Superior temporal gyrus (tissue), 1 donor: Measurements from ENCODE around the gene DRGX.

Experiments
- DNase-seq: peaks from one replicate; pipeline ENCODE4 v3.0.0-alpha.2; 2016; ENCODE audit errors: extremely low spot score

Gene DRGX

DNA sequence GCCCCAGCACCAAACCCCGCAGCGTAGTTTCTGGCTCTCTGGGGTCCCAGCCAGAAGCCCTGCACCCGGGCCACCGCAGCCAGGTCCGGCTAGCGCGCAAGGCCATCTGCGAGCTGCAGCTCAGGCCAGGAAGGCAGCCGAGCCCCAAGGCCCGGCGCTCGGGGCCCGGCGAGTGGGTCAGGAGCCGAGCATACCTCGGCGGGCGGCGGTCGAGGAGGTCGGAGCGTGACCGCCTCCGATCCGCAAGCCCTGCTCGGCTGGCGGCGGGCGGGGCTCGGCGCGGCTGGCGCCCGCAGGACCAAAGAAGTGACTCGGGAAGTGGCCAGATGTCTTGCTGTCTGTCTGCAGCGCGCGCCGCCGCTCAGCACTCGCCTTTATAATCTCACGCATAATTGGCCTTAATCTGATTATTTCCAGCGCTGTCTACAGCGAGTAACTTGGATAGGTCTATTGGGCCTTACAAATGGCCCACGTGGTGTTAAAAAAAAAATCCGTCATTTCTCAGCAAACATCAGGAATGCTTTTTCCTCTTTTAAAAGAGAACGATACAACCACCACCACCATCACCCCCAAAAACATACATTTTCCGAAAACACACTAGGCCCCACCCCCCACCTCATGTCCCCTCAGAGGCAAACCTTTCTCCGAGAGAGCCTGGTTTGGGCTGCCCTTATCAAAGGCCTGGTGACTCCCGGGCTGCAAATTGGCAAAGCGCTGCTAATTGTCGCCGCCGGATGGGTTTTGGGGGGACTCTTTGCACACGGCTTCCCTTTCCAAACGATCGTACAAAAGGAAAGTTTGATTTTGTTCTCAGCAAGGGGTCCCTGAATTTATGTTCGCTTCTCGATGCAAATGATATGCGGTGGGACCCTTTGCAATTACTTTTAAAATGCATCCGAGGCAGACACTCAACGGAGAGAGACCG, at the start of gene DRGX:
Gene DRGX (minus strand): TSS at position 349 of the 925 bp plus-strand sequence. CDS start 649 bp downstream, outside the sequence.
- DNase-seq: no peak

DNA sequence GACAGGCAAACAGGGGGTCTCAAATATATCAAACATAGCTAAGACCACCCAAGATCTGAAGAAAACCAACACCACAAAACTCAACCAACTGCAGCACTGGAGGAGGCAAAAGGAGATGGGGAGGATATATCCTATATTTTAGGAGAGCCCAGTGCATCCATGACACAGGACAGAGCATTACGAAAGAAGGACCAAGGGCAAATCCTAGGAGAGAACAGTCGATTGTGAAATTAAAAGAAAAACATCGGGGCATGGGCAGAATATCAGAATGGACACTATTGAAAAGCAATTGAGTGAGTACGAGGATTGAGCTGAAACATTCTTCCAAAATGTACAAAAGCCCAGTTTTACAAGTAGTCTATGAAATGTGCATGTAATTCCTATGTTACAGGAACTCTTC, 48.5 kb upstream of the DRGX start:
- DNase-seq: no peak

DNA sequence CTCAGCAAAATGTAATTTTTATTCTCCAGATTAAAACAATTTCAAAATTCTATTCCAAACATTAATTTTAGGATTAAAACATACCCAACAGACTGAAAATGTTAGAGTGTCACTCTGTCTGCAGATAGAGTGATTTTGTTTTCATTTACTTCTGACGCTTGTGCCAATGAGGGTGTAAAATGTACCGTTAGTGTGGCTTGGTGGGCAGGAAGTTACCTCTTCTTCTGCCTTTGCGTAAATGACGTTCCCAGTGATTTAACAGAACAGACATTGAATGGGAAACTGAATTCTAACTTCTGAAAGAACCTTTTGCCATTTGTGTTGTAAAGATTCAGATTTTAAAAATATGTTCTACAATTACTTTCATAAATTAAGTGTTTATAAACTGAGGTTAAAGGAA, 47.0 kb upstream of the DRGX start:
- DNase-seq: no peak

- no peak for DNase-seq
Measured at GRCh38 chr10:49441488-49442476, 45.9 kb upstream of the DRGX start.

GRCh38 chr10:49435225-49435624, 39.3 kb upstream of the DRGX start:
- no peak for DNase-seq

GRCh38 chr10:49433069-49433468, 37.2 kb upstream of the DRGX start:
- DNase-seq: no peak

- DNase-seq: no peak
Measured at GRCh38 chr10:49431426-49431825, 35.5 kb upstream of the DRGX start.

DNA sequence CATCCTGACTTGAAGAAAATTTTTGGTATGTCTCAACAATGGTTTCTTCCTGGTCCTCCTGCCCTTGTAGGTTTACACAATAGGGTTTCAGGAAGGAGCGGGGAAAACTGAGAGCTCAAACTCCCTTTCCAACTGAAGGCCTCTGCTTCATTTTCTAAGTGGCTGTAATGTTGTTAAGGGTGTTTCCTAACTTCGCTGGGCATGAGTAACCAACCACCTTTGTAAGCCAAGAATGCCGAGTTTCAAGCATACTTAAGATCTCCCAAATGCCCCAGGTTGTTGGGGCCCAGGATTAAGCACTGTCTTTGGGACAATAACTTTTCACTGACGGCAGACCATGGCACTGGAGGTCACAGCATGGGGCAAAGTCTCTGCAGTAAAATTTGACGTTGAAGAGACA, 33.6 kb upstream of the DRGX start:
- DNase-seq: no peak

DNA sequence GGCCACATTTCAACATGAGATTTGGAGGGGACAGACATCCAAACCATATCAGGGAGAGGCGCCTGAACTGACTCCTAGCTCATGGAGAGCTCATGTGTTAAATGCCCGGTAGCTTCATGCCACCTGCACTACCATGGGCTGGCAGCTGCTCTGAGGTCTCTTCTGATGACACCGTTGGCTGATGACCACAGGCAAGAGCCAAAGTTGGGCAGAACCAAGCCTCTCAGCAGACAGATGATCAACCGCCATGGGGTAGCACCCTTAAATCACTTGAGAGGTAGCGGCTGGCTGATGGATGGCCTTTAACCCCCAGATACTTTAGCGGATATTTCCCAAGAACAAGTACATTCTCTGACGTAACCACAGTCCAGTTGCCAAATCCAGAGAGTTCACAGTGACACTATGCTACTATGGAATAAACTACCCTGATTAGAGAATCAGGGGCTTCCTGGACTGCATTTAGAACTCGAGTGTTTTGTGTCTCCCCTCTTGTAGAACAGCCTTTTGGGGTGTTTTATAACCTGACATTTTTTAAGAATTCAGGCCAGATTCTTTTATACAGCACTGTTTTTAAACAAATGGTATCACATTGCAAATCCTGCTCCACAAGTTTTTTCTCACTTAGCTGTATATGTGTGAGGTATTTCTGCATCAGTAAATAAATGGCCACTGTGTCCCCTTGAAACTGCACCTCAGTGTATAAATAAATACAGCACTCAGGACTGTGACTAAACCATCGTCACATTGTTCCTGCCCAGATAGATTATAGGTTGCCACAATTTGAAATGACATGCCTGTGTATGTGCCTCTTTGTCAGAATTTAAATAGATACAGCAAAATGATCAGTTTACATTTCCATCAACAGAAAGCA, 30.8 kb upstream of the DRGX start:
- no peak for DNase-seq

GRCh38 chr10:49419005-49419404, 23.1 kb upstream of the DRGX start:
- no peak for DNase-seq

DNA sequence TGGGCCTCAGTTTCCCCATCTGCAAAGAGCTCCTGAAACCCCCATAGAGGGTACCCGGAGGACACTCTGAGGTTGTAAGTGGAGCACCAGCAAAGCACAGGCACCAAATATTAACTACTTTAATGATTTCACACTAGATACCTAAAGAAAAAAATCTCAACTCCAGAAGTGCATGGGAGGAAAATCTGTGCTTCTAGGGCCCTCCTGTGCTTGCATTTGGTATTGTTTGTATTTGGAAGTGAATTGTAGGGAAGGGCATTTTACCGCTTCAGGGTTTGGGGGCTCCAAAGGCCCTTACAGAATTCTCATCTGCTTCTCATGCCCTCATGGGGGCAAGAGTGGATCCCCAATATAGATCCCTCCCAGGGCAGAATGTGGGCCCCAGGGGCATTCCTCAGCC, 22.4 kb upstream of the DRGX start:
- no peak for DNase-seq

- DNase-seq: no peak
Measured at GRCh38 chr10:49418053-49418326, 22.1 kb upstream of the DRGX start.

DNA sequence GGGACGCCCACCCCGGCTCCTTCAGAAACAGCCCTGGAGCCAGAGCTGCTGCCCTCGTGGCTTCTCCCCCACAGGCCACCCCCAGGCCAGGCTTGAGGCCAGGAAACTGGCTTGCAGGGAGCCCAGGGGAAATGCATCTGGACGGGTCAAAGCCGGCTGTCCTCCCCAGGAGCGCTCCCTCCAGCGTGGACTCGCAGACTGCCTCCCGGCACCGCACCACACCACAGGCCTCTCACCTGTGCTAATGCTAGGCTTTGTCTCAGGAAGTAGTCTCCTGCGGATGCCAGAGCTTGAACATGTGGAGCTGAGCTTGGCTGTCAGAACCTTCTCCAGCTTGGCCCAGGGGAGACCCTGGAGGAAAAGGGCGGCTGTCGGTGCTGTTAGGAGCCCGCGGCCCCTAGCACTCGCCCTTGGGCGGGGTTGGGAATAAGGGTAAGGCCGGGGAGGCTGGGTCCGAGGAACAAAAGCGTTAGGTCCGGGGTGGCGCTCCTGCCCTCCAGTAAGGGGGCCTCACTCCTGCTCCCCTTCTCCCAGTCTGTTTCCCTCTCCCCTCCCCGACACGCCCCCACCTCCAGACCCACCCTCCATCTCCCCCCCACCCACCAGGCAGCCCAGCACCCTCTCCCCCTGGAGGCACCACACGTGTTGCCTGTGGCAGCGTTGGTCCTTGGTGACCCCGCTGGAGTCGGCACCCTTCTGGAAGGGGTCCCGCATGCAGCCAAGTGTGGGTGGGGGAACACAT, 21.6 kb upstream of the DRGX start:
- DNase-seq: no peak

DNA sequence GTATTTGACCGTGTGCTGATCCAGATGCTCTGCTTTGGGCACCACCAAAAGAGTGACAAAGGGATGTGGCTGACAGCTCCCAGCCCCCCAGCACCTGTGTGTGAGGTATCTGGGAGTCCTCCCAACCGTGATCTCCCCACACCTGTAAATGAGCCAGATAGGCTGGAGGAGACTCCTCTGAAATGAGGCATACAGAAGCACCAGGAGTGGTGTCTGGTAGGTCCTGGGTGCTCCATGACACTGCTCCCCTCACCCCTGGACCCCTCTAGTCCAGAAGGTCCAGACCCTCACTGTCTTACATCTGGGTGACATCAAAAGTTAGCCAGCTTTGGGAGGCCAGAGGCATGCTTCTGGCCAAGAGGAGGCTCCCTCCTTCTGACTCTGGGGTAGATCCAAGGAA, 20.0 kb upstream of the DRGX start:
- DNase-seq: no peak

GRCh38 chr10:49415109-49415508, 19.2 kb upstream of the DRGX start:
- no peak for DNase-seq

DNA sequence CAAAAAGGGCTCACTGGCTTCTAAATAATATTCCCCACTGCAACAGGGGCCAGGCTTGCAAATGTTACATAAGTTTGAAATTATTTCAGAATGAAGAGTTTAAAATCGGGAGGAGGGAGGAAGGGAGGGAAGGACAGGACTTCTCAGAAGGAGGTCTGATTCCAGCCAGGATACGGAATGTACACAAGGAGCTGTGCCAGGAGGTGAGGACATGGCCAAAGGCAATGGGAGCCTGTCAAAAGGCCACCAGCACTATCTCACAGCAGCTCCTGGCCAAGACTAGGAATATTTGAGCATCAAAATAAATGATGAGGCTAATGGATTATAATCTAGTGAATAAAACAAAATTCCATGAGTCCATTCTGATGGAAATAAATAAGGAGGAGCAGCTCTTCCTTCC, 18.6 kb upstream of the DRGX start:
- no peak for DNase-seq

DNA sequence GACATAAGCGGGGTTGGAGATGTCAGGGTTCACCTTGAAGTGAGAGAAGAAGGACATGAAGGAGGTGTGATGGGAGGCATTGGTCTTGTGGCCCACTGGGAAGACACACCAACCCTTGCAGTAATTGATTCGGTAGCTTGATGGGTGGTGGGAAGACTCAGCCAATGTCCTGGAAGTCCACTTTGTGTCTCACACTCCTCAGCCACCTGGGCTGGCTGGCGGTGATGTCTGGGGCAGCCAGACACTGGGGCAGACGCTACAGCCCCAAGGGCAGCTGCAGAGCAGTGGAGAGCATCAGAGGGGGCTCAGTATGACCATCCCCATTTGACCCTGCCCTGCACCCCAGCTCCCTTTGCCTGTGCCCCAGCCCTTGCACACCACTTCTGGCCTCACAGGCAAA, 16.7 kb upstream of the DRGX start:
- no peak for DNase-seq

- no peak for DNase-seq
Measured at GRCh38 chr10:49410365-49411074, 14.6 kb upstream of the DRGX start.

GRCh38 chr10:49409755-49410154, 13.9 kb upstream of the DRGX start:
- DNase-seq: no peak

GRCh38 chr10:49408519-49409306, 12.8 kb upstream of the DRGX start:
- no peak for DNase-seq
